GM18867 (cell line): ENCODE data around the gene RGL1.
A peak's percentile ranks its signal among the peaks of the same experiment; 100 is the strongest.

Experiments used
- ATAC-seq: cut with Tn5 transposase; IDR thresholded peaks from one replicate; pipeline ENCODE4 v1.9.1; 2021; ENCODE audit warnings: mild to moderate bottlenecking, moderate library complexity; ENCODE audit not compliant: unreplicated experiment

RGL1 gene

GRCh38 chr1:183945428-183946319, 140.8 kb downstream of the RGL1 start:
- no peak for ATAC-seq

GRCh38 chr1:183946320-183946613, 141.3 kb downstream of the RGL1 start:
- ATAC-seq = no peak

GRCh38 chr1:183947988-183948387, 143.1 kb downstream of the RGL1 start:
- no peak for ATAC-seq

GRCh38 chr1:183952101-183952500, 147.2 kb downstream of the RGL1 start:
- no peak for ATAC-seq

- no peak for ATAC-seq
Observed at GRCh38 chr1:183953031-183953430, 148.1 kb downstream of the RGL1 start.

- no peak for ATAC-seq
Observed at GRCh38 chr1:183954496-183954895, 149.6 kb downstream of the RGL1 start.

GRCh38 chr1:183956559-183957188, 151.8 kb downstream of the RGL1 start:
- ATAC-seq = peak; percentile 99

GRCh38 chr1:183957216-183957830, 152.4 kb downstream of the RGL1 start:
- ATAC-seq = no peak

- ATAC-seq = no peak
Observed at GRCh38 chr1:183958958-183959357, 154.0 kb downstream of the RGL1 start.

GRCh38 chr1:183961132-183961531, 156.2 kb downstream of the RGL1 start:
- no peak for ATAC-seq

- ATAC-seq = no peak
Observed at GRCh38 chr1:183962903-183963302, 158.0 kb downstream of the RGL1 start.

- ATAC-seq = no peak
Observed at GRCh38 chr1:183965726-183966125, 160.8 kb downstream of the RGL1 start.

GRCh38 chr1:183966487-183966886, 161.6 kb downstream of the RGL1 start:
- ATAC-seq = no peak

GRCh38 chr1:183967914-183968313, 163.0 kb downstream of the RGL1 start:
- ATAC-seq = no peak

GRCh38 chr1:183968386-183968785, 163.5 kb downstream of the RGL1 start:
- ATAC-seq = no peak

GRCh38 chr1:183970516-183971300, 165.8 kb downstream of the RGL1 start:
- ATAC-seq = no peak

- ATAC-seq = no peak
Observed at GRCh38 chr1:183975651-183976050, 170.7 kb downstream of the RGL1 start.

- no peak for ATAC-seq
Observed at GRCh38 chr1:183977717-183978116, 172.8 kb downstream of the RGL1 start.
